Adrenal gland (tissue), 12 donors: Measurements from ENCODE around the gene EDNRB. TPM values are rescaled to one million over a fixed set of nuclear protein-coding genes. Genes with fewer than 3 reads are reported as not detected.

ENCODE experiments used
- DNase-seq, 7 donors: peaks; one replicate each; pipeline ENCODE4 v3.0.0-alpha.2; 2019 to 2020
- H3K27ac ChIP-seq, 5 donors: fragments of 200-600 bp; sonication (generic) in 4 of 5; 1 replicate in 3 of 5; 2 replicates in 2 of 5; pipeline versions ENCODE4 v1.5.1 to v1.8.0; 2016 to 2020; ENCODE audit warnings: mild to moderate bottlenecking in 1 of 5
- H3K27me3 ChIP-seq: fragments of 200-600 bp; 2 replicates; pipeline ENCODE4 v1.8.0; 2021
- H3K36me3 ChIP-seq, 2 donors: fragments of 200-600 bp; replicated peaks in 1 of 2; 1 replicate in 1 of 2; 2 replicates in 1 of 2; pipeline versions ENCODE4 v1.5.1 to v1.8.0; 2018 to 2022
- H3K4me1 ChIP-seq, 2 donors: fragments of 200-600 bp; replicated peaks in 1 of 2; 1 replicate in 1 of 2; 2 replicates in 1 of 2; pipeline versions ENCODE4 v1.5.1 to v1.8.0; 2018 to 2021
- H3K4me3 ChIP-seq, 4 donors: fragments of 200-600 bp; sonication (generic) in 3 of 4; one replicate each; pipeline ENCODE4 v1.5.1; 2016 to 2018
- H3K9me3 ChIP-seq, 3 donors: fragments of 200-600 bp; sonication (generic) in 1 of 3; replicated peaks in 1 of 3; 1 replicate in 2 of 3; 2 replicates in 1 of 3; pipeline versions ENCODE4 v1.5.1 to v1.8.0; 2016 to 2021
- CTCF ChIP-seq, 6 experiments: fragments of 450-650 bp in 4 of 6; fragments of 200-600 bp in 2 of 6; sonication (generic) in 1 of 6; IDR thresholded peaks; 1 replicate in 5 of 6; 2 replicates in 1 of 6; pipeline versions ENCODE4 v1.5.1 to v1.8.0; 2016 to 2021; ENCODE audit warnings: antibody characterized with exemption in 6 of 6, mild to moderate bottlenecking in 2 of 6, moderate library complexity in 1 of 6
- POLR2A ChIP-seq, 2 donors: fragments of 450-650 bp; IDR thresholded peaks; one replicate each; pipeline ENCODE4 v1.6.1; 2017; ENCODE audit warnings: antibody characterized with exemption in 2 of 2, mild to moderate bottlenecking in 2 of 2, moderate library complexity in 1 of 2
- WGBS, 4 donors: extraction: QIAGEN DNeasy Blood & Tissue Kit in 2 of 4; methylation state at CpG; one replicate each; pipeline versions ENCODE4 v1.1.5 to v1.1.7; 2013 to 2017; 5-methylcytosine and 5-hydroxymethylcytosine counted together
- intact Hi-C, 2 donors: fragments of 100-400 bp; cut with DNase I; formaldehyde crosslinking; loops; one replicate each; pipeline versions ENCODE4 v1.14.1 to v1.15.0; 2022 to 2023
- polyA plus RNA-seq, 3 donors: library from polyadenylated mRNA; stranded (reverse); fragments of 200-250 nt in 2 of 3; fragments of 350-450 nt in 1 of 3; fragmentation: Illumina TruSeq in 1 of 3; extraction: RNeasy Lipid Tissue Mini Kit (QIAGEN cat#74804) in 1 of 3; gene quantifications; one replicate each; pipeline ENCODE4 v1.2.3, GENCODE V29; 2013 to 2014
- total RNA-seq, 9 donors: library from RNA; depleted of rRNA in 4 of 9; stranded (reverse); fragments of >200 nt in 4 of 9; fragments of 120-200 nt in 1 of 9; fragmentation: NEBNext Ultra II Directional in 1 of 9; extraction: Animal tissue kit (Norgen Biotek cat#: 25700) in 1 of 9; gene quantifications; one replicate each; pipeline versions ENCODE4 v1.1.0 to v1.2.4, GENCODE V29; 2013 to 2023
- donor health status: healthy with polysubstance abuse.
- donor health status: Bipolar disorder and iron deficiency.
- donor health status: DM: yes; HTN: yes; CAD: no.
- donor health status: DM: no; HTN: no; CAD: no.
- donor health status: DM: no; HTN: no; CAD: no.
- donor health status: DM: yes; HTN: yes; CAD: no.

EDNRB gene
- total and polyA plus RNA-seq, 12 donors: 14.0 to 216 (median 91.5) TPM

- H3K4me3 ChIP-seq: no peak overlapping the region
- H3K4me1 ChIP-seq: no peaks in the 10 kb centered on the region
- TF ChIP-seq CTCF (IDR thresholded peaks at IDR 0.05) (no peak), POLR2A (IDR thresholded peaks at IDR 0.05) (no peak)
- H3K27me3 ChIP-seq: no peaks in the 10 kb centered on the region
- H3K9me3 ChIP-seq: no peaks in the 10 kb centered on the region
- no peak for DNase-seq
- intact Hi-C loops: no loop called here
- no peak overlapping the region for H3K27ac ChIP-seq
- 65 to 71% (median 68%) methylated on average over 3 of the region's 3 CpGs for WGBS, 4 donors
- no peaks in the 10 kb centered on the region for H3K36me3 ChIP-seq
These were observed 53.0 kb downstream of the EDNRB start for GRCh38 chr13:77865622-77866021.

GRCh38 chr13:77863144-77863543 is 55.5 kb downstream of the EDNRB start:
- 34 to 41% (median 38%) methylated on average over 3 of the region's 3 CpGs for WGBS, 4 donors
- Histone ChIP-seq H3K27ac (peak overlapping the region in 1 of 5 donors; percentile 7), H3K9me3 (no peaks in the 10 kb centered on the region), H3K27me3 (no peaks in the 10 kb centered on the region), H3K4me3 (no peak overlapping the region), H3K36me3 (no peaks in the 10 kb centered on the region), H3K4me1 (no peaks in the 10 kb centered on the region)
- no peak for DNase-seq
- intact Hi-C loops: no loop called here
- TF ChIP-seq POLR2A (IDR thresholded peaks at IDR 0.05) (no peak), CTCF (IDR thresholded peaks at IDR 0.05) (no peak)

GRCh38 chr13:77861741-77862140 is 56.9 kb downstream of the EDNRB start:
- intact Hi-C loops: no loop called here
- Histone ChIP-seq H3K27me3 (no peaks in the 10 kb centered on the region), H3K4me1 (no peaks in the 10 kb centered on the region), H3K9me3 (no peaks in the 10 kb centered on the region), H3K4me3 (no peak overlapping the region), H3K36me3 (no peaks in the 10 kb centered on the region), H3K27ac (no peak overlapping the region)
- WGBS, 4 donors: 42 to 46% (median 43%) methylated on average over 3 of the region's 3 CpGs
- DNase-seq: no peak
- TF ChIP-seq CTCF (IDR thresholded peaks at IDR 0.05) (no peak), POLR2A (IDR thresholded peaks at IDR 0.05) (no peak)

- Histone ChIP-seq H3K36me3 (no peaks in the 10 kb centered on the region), H3K27me3 (no peaks in the 10 kb centered on the region), H3K27ac (peak overlapping the region in 2 of 5 donors; percentile 11 to 54), H3K4me1 (no peaks in the 10 kb centered on the region), H3K4me3 (no peak overlapping the region), H3K9me3 (no peaks in the 10 kb centered on the region)
- TF ChIP-seq POLR2A (IDR thresholded peaks at IDR 0.05): no peak
- no peak for TF ChIP-seq CTCF (IDR thresholded peaks at IDR 0.05)
- intact Hi-C loops: no loop called here
- no peak for DNase-seq
- 48 to 64% (median 59%) methylated on average over 1 of the region's 1 CpG for WGBS, 4 donors
These were observed 58.1 kb downstream of the EDNRB start for GRCh38 chr13:77860507-77860981.
